Caco-2 (cell line): ENCODE data around the gene SLC66A3. TPM values are rescaled to one million over a fixed set of nuclear protein-coding genes. Genes with fewer than 3 reads are reported as not detected.

ENCODE experiments used
- BruUV-seq: library from RNA; stranded (reverse); fragments of 400-500 nt; replicated peaks from 2 replicates; lab custom pipeline; 2021; lab: Mats Ljungman, UMichigan
- CTCF ChIA-PET: fragments of 300-600 bp; sonication (Branson Sonifier 250); formaldehyde crosslinking; loops from one replicate; lab custom pipeline; 2022; ENCODE audit warnings: antibody characterized with exemption; lab: Charles Lee
- POLR2A ChIA-PET: fragments of 300-600 bp; sonication (Branson Sonifier 250); formaldehyde crosslinking; loops from one replicate; lab custom pipeline; 2022; ENCODE audit warnings: antibody characterized with exemption; lab: Charles Lee
- DNase-seq, 2 experiments: peaks; one replicate each; pipeline versions ENCODE4 v3.0.0 to v3.0.0-alpha.2; 2020 to 2022
- H3K27me3 ChIP-seq: replicated peaks from 2 replicates; pipeline ENCODE4 v1.6.0; 2011; ENCODE audit warnings: low read length; ENCODE audit not compliant: control insufficient read depth, insufficient read depth
- H3K36me3 ChIP-seq: 2 replicates; pipeline ENCODE4 v1.5.1; 2011; ENCODE audit warnings: low read length; ENCODE audit not compliant: control insufficient read depth, insufficient read depth
- H3K4me1 ChIP-seq: fragments of 250-450 bp; sonication (Bioruptor Pico); 2 replicates; pipeline ENCODE4 v1.5.1; 2020; ENCODE audit warnings: mild to moderate bottlenecking
- H3K4me3 ChIP-seq: 2 replicates; pipeline ENCODE4 v1.5.1; 2011; ENCODE audit warnings: low read depth, mild to moderate bottlenecking, control low read depth, low read length
- H3K9me3 ChIP-seq: fragments of 250-450 bp; sonication (Bioruptor Pico); 2 replicates; pipeline ENCODE4 v1.5.1; 2020; ENCODE audit warnings: mild to moderate bottlenecking, moderate library complexity
- H3K27ac Mint-ChIP-seq: one replicate; pipeline ENCODE4 v1.8.0; 2022; ENCODE audit warnings: mixed read lengths; ENCODE audit not compliant: unreplicated experiment
- H3K27me3 Mint-ChIP-seq: one replicate; pipeline ENCODE4 v1.8.0; 2022; ENCODE audit warnings: mixed read lengths; ENCODE audit not compliant: insufficient read depth, unreplicated experiment
- H3K36me3 Mint-ChIP-seq: one replicate; pipeline ENCODE4 v1.8.0; 2022; ENCODE audit warnings: mild to moderate bottlenecking, mixed read lengths; ENCODE audit not compliant: insufficient read depth, unreplicated experiment
- H3K4me1 Mint-ChIP-seq: one replicate; pipeline ENCODE4 v1.8.0; 2022; ENCODE audit warnings: low read depth, mixed read lengths; ENCODE audit not compliant: unreplicated experiment
- H3K4me3 Mint-ChIP-seq: one replicate; pipeline ENCODE4 v1.8.0; 2022; ENCODE audit warnings: mild to moderate bottlenecking, moderate library complexity, mixed read lengths; ENCODE audit not compliant: unreplicated experiment
- H3K9me3 Mint-ChIP-seq: one replicate; pipeline ENCODE4 v1.8.0; 2022; ENCODE audit warnings: mixed read lengths; ENCODE audit not compliant: unreplicated experiment
- intact Hi-C: fragments of 100-400 bp; cut with micrococcal nuclease; formaldehyde crosslinking; loops from one replicate; pipeline ENCODE4 v1.10.0; 2022; ENCODE audit not compliant: unreplicated experiment
- total RNA-seq: library from RNA; stranded (reverse); gene quantifications from 2 replicates; pipeline ENCODE4 v1.2.3, GENCODE V29; 2022
- TF ChIP-seq, protein P1 (sequence below), 2 experiments: fragments of 200-600 bp in 1 of 2; IDR thresholded peaks; 1 replicate in 1 of 2; 2 replicates in 1 of 2; pipeline versions ENCODE4 v1.5.1 to v1.8.0; 2011 to 2022; ENCODE audit warnings: antibody characterized with exemption in 1 of 2, control low read depth in 1 of 2, inconsistent platforms in 1 of 2, low read depth in 1 of 2, low read length in 1 of 2, mild to moderate bottlenecking in 1 of 2, moderate library complexity in 1 of 2; ENCODE audit not compliant: insufficient read depth in 1 of 2, severe bottlenecking in 1 of 2, unreplicated experiment in 1 of 2

SLC66A3 gene
- total RNA-seq, 1 experiment from 2014 or later, result 12.1 TPM

DNA sequence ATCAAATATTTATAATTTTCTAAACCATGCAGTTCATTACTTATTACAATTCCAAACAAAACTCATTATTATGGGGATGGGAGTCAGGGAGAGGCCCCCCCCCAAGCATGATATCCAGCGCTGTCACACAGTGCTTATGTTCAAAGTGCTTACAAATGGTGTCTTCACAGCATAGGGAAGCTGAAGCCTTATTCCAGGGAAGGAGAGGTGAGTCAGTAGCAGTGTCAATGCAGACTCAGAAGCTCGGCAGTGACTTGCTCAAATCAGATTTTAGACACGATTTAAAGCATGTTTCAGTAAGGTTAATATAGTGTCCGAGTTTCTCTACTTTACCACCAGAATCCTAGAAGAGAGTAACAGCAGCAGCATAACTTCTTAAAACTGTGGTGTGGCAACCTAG, 24.6 kb downstream of the SLC66A3 start:
- no peaks in the 10 kb centered on the region for H3K4me1 Mint-ChIP-seq
- DNase-seq, result no peak
- Histone ChIP-seq H3K9me3 (no peaks in the 10 kb centered on the region), H3K4me1 (no peaks in the 10 kb centered on the region), H3K4me3 (no peak overlapping the region), H3K36me3 (no peaks in the 10 kb centered on the region; the same call in 1 of the 2 replicates), H3K27me3 (no peaks in the 10 kb centered on the region)
- H3K36me3 Mint-ChIP-seq, result peaks cover 35% of the 10 kb centered on the region
- CTCF ChIA-PET, result no interaction called here
- BruUV-seq, result no TSS peak
- TF ChIP-seq, protein P1, sequence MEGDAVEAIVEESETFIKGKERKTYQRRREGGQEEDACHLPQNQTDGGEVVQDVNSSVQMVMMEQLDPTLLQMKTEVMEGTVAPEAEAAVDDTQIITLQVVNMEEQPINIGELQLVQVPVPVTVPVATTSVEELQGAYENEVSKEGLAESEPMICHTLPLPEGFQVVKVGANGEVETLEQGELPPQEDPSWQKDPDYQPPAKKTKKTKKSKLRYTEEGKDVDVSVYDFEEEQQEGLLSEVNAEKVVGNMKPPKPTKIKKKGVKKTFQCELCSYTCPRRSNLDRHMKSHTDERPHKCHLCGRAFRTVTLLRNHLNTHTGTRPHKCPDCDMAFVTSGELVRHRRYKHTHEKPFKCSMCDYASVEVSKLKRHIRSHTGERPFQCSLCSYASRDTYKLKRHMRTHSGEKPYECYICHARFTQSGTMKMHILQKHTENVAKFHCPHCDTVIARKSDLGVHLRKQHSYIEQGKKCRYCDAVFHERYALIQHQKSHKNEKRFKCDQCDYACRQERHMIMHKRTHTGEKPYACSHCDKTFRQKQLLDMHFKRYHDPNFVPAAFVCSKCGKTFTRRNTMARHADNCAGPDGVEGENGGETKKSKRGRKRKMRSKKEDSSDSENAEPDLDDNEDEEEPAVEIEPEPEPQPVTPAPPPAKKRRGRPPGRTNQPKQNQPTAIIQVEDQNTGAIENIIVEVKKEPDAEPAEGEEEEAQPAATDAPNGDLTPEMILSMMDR (IDR thresholded peaks at IDR 0.05; ENCODE audit: insufficient read depth in 1 of 2, low read depth in 1 of 2, low read length in 1 of 2, severe bottlenecking in 1 of 2, unreplicated experiment in 1 of 2), result no peak
- no peak overlapping the region for H3K4me3 Mint-ChIP-seq
- POLR2A ChIA-PET, result no interaction called here
- H3K9me3 Mint-ChIP-seq, result no peaks in the 10 kb centered on the region
- H3K27me3 Mint-ChIP-seq, result no peaks in the 10 kb centered on the region
- intact Hi-C loops, result loop anchor here (5.0 kb wide), 1 partner anchor 48 kb away; a partner anchor contains a TSS
- H3K27ac Mint-ChIP-seq, result no peak overlapping the region

- H3K27ac Mint-ChIP-seq, result no peak overlapping the region
- no peak for DNase-seq
- Histone ChIP-seq H3K36me3 (no peaks in the 10 kb centered on the region), H3K4me1 (no peaks in the 10 kb centered on the region), H3K9me3 (no peaks in the 10 kb centered on the region), H3K4me3 (no peak overlapping the region), H3K27me3 (no peaks in the 10 kb centered on the region)
- no peaks in the 10 kb centered on the region for H3K9me3 Mint-ChIP-seq
- TF ChIP-seq, protein P1 (IDR thresholded peaks at IDR 0.05; ENCODE audit: insufficient read depth in 1 of 2, low read depth in 1 of 2, low read length in 1 of 2, severe bottlenecking in 1 of 2, unreplicated experiment in 1 of 2), result no peak
- H3K27me3 Mint-ChIP-seq, result no peaks in the 10 kb centered on the region
- ChIA-PET CTCF (no interaction called here), POLR2A (no interaction called here)
- H3K36me3 Mint-ChIP-seq, result peaks cover 32% of the 10 kb centered on the region
- intact Hi-C loops, result no loop called here
- H3K4me3 Mint-ChIP-seq, result no peak overlapping the region
- no peaks in the 10 kb centered on the region for H3K4me1 Mint-ChIP-seq
- TSS peak; percentile 3 for BruUV-seq
These were observed 25.4 kb downstream of the SLC66A3 start for GRCh38 chr2:11180653-11181052.

DNA sequence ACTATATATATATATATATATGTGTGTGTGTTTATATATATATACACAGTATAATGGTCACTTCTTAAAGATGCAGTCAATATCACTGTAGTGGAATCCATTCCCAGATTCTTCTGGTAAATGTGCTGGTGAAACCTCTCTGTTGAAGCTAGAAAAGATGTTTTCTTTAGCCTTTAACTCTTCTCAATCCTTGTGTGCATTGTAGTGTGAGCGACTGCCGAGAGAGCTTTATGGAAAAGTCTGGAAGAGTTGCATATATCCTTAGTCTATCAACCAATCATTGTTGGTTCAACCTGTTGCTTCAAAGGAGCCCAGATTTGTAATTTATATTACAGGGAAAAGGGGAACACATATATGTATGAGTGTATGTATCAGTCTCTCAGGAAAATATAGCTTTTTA, 27.7 kb downstream of the SLC66A3 start:
- no peaks in the 10 kb centered on the region for H3K9me3 ChIP-seq
- no peaks in the 10 kb centered on the region for H3K36me3 ChIP-seq
- Mint-ChIP-seq H3K9me3 (no peaks in the 10 kb centered on the region), H3K4me1 (no peaks in the 10 kb centered on the region), H3K4me3 (no peak overlapping the region), H3K27ac (no peak overlapping the region), H3K27me3 (no peaks in the 10 kb centered on the region), H3K36me3 (peaks cover 45% of the 10 kb centered on the region)
- BruUV-seq, result no TSS peak
- H3K4me3 ChIP-seq, result no peak overlapping the region
- no peaks in the 10 kb centered on the region for H3K4me1 ChIP-seq
- DNase-seq, result no peak
- ChIA-PET CTCF (interaction anchor here (0.5 to 1.6 kb wide), 4 partner anchors 50 to 681 kb away, joined by 3 to 4 read pairs (median 4); a partner anchor contains a TSS), POLR2A (no interaction called here)
- TF ChIP-seq, protein P1 (IDR thresholded peaks at IDR 0.05; ENCODE audit: insufficient read depth in 1 of 2, low read depth in 1 of 2, low read length in 1 of 2, severe bottlenecking in 1 of 2, unreplicated experiment in 1 of 2), result no peak
- H3K27me3 ChIP-seq, result no peaks in the 10 kb centered on the region
- intact Hi-C loops, result no loop called here
